ENCODE data around the gene THAP4.

DNA sequence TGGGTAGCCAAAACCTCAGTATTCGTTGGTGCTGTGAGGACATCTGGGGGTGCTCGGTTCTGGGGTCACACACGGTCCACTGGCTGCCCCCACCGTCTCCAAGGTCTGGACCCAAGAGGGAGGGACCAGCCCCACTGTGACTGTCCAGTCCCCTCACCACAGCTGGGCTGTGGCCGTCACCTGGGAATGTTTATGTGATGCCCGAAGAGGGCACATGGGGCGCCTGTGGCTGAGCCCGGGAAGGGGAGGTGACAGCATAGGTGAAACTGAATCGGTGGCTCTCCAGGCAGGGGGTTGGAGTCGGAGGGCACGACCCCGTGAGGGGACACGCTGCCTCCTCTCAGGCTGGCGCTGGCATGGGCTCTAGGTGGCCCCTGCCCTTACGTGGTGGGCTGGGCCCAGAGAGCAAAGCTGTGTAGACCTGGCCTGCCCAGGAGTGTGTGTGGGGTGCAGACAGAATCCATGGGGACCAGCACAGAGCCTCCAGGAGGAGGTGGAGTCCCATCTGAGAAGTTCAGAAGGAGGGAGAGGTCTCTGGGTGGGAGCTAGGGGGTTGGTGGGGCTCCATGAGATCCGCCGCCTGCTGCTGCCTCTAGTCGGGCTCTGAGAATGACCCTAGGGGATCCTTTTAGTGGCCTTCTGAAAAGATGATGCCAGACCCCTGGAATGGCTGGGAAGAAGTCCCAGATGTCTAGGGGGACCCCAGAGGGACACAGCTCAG, 76.6 kb downstream of the THAP4 start:
- TF ChIP-seq, protein P1, sequence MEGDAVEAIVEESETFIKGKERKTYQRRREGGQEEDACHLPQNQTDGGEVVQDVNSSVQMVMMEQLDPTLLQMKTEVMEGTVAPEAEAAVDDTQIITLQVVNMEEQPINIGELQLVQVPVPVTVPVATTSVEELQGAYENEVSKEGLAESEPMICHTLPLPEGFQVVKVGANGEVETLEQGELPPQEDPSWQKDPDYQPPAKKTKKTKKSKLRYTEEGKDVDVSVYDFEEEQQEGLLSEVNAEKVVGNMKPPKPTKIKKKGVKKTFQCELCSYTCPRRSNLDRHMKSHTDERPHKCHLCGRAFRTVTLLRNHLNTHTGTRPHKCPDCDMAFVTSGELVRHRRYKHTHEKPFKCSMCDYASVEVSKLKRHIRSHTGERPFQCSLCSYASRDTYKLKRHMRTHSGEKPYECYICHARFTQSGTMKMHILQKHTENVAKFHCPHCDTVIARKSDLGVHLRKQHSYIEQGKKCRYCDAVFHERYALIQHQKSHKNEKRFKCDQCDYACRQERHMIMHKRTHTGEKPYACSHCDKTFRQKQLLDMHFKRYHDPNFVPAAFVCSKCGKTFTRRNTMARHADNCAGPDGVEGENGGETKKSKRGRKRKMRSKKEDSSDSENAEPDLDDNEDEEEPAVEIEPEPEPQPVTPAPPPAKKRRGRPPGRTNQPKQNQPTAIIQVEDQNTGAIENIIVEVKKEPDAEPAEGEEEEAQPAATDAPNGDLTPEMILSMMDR (IDR thresholded peaks at IDR 0.05) = no peak
- no peak for TF ChIP-seq POLR2AphosphoS5 (IDR thresholded peaks at IDR 0.05)
- no peak for TF ChIP-seq POLR2A (IDR thresholded peaks at IDR 0.05)
- TF ChIP-seq EP300 (IDR thresholded peaks at IDR 0.05) = no peak
